Mucosa of descending colon (tissue), 3 donors: ENCODE results near the gene LRP1B. TPM values are rescaled to one million over a fixed set of nuclear protein-coding genes. Genes with fewer than 3 reads are reported as not detected.

Source experiments
- ATAC-seq: fragments of 200-7000 bp; cut with Tn5 transposase; one replicate; pipeline ENCODE4 v1.9.1; 2020; ENCODE audit warnings: mild to moderate bottlenecking, moderate library complexity
- DNase-seq, 3 donors: peaks; one replicate each; pipeline ENCODE4 v3.0.0-alpha.2; 2020
- H3K36me3 ChIP-seq: fragments of 200-600 bp; one replicate; pipeline ENCODE4 v1.8.0; 2021; ENCODE audit warnings: low read depth, mild to moderate bottlenecking
- H3K4me1 ChIP-seq: fragments of 200-600 bp; one replicate; pipeline ENCODE4 v1.8.0; 2021; ENCODE audit warnings: low read depth, mild to moderate bottlenecking
- H3K4me3 ChIP-seq: fragments of 200-600 bp; one replicate; pipeline ENCODE4 v1.8.0; 2021; ENCODE audit warnings: mild to moderate bottlenecking
- H3K9me3 ChIP-seq: fragments of 200-600 bp; one replicate; pipeline ENCODE4 v1.8.0; 2021; ENCODE audit warnings: mild to moderate bottlenecking
- CTCF ChIP-seq: fragments of 200-600 bp; IDR thresholded peaks from one replicate; pipeline ENCODE4 v1.8.0; 2022; ENCODE audit warnings: antibody characterized with exemption, mild to moderate bottlenecking
- intact Hi-C, 2 donors: fragments of 100-400 bp; cut with DNase I in 1 of 2; cut with micrococcal nuclease in 1 of 2; formaldehyde crosslinking; loops; one replicate each; pipeline versions ENCODE4 v1.11.0 to v1.11.1; 2022; cut with DNase I, micrococcal nuclease
- total RNA-seq, 3 donors: library from RNA; stranded (reverse); fragmentation: NEBNext Ultra II Directional in 2 of 3; extraction: Animal tissue kit (Norgen Biotek cat#: 25700) in 2 of 3; gene quantifications; one replicate each; pipeline versions ENCODE4 v1.2.1 to v1.2.4, GENCODE V29; 2021 to 2023
- donor health status: DM: no; HTN: no; CAD: no; lungs with moderate emphysema.
- donor health status: DM: no; HTN: no; CAD: no.
- donor health status: DM: no; HTN: yes; CAD: no.

LRP1B gene
- total RNA-seq, 3 donors from 2014 or later, result 0.12 to 1.6 (median 0.20) TPM

GRCh38 chr2:141932261-141932660 is 198.6 kb downstream of the LRP1B start:
- Histone ChIP-seq H3K36me3 (no peaks in the 10 kb centered on the region), H3K9me3 (no peaks in the 10 kb centered on the region), H3K4me1 (no peaks in the 10 kb centered on the region), H3K4me3 (no peak overlapping the region)
- no peak for ATAC-seq
- no peak for TF ChIP-seq CTCF
- no peak for DNase-seq
- intact Hi-C loops, result no loop called here

GRCh38 chr2:141931797-141932196 is 199.0 kb downstream of the LRP1B start:
- no peak overlapping the region for H3K4me3 ChIP-seq
- H3K4me1 ChIP-seq, result no peaks in the 10 kb centered on the region
- ATAC-seq (no peak), DNase-seq (no peak)
- intact Hi-C loops, result no loop called here
- no peaks in the 10 kb centered on the region for H3K9me3 ChIP-seq
- no peak for TF ChIP-seq CTCF
- H3K36me3 ChIP-seq, result no peaks in the 10 kb centered on the region

GRCh38 chr2:141930803-141931202 is 200.0 kb downstream of the LRP1B start:
- ATAC-seq, result no peak
- no peaks in the 10 kb centered on the region for H3K9me3 ChIP-seq
- TF ChIP-seq CTCF, result no peak
- no peak overlapping the region for H3K4me3 ChIP-seq
- intact Hi-C loops, result no loop called here
- no peaks in the 10 kb centered on the region for H3K4me1 ChIP-seq
- no peak for DNase-seq
- H3K36me3 ChIP-seq, result no peaks in the 10 kb centered on the region

GRCh38 chr2:141929331-141930252 is 201.2 kb downstream of the LRP1B start:
- ATAC-seq, result no peak
- no peak overlapping the region for H3K4me3 ChIP-seq
- TF ChIP-seq CTCF, result no peak
- H3K36me3 ChIP-seq, result no peaks in the 10 kb centered on the region
- no peaks in the 10 kb centered on the region for H3K9me3 ChIP-seq
- intact Hi-C loops, result no loop called here
- DNase-seq, result no peak
- no peaks in the 10 kb centered on the region for H3K4me1 ChIP-seq

GRCh38 chr2:141928476-141928875 is 202.3 kb downstream of the LRP1B start:
- Histone ChIP-seq H3K36me3 (no peaks in the 10 kb centered on the region), H3K9me3 (no peaks in the 10 kb centered on the region), H3K4me3 (no peak overlapping the region), H3K4me1 (no peaks in the 10 kb centered on the region)
- DNase-seq (no peak), ATAC-seq (no peak)
- intact Hi-C loops, result no loop called here
- TF ChIP-seq CTCF, result no peak
